ENCODE measurements around the gene PRR22.
"Not testable (repeated sequence)": the region's sequence is repeated elsewhere in the genome, so short reads cannot be mapped to it uniquely, and the experiment has no call there.

Gene PRR22

DNA sequence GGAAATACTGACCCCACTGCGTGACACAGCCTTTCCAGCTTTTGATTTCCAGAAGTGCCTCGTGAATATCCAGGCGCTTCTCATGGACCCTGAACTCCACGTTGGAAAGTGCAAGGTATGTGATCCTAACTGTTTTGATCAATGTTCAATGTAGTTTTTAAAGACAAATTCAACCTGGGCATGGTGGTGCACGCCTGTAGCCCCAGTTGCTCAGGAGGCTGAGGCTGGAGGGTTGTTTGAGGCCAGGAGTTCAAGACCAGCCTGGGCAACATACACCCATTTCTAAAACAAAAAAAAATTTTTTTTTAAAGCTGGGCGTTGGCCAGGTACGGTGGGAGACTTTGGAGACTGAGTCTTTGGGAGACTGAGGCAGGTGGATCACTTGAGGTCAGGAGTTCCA, 32.8 kb downstream of the PRR22 start:
- no peak for DNase-seq (ENCODE audit: low spot score)

DNA sequence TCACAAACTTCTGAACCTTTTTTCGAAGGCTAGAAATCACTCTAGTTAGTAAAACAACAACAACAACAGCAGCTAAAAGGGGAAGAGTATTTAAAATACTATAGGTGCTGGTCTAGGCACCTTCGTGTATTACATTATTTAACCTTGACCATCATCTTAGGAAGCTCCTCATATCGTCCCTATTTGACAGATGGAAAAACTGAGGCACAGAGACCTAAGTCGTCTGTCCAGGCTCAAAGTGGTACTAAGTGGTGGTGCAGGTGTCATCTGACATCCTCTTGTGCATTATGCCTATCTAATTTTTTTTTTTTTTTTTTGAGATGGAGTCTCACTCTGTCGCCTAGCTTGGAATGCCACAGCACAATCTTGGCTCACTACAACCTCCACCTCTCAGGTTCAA, 35.0 kb downstream of the PRR22 start:
- DNase-seq (ENCODE audit: low spot score): no peak

DNA sequence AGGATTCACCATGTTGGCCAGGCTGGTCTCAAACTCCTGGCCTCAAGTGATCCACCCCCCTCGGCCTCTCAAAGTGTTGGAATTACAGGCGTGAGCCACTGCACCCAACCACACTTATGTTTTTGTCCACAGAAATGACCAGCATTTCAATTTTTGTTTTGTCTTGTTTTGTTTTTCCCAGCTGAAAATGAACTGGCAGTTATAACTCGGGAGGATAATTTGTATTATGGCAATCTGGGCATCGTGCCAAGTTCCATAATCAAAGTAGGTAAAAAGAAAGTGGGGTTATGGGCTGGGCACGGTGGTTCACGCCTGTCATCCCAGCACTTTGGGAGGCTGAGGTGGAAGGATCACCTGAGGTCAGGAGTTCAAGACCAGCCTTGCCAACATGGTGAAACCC, 35.6 kb downstream of the PRR22 start:
- not testable (repeated sequence) for DNase-seq (ENCODE audit: low spot score)

DNA sequence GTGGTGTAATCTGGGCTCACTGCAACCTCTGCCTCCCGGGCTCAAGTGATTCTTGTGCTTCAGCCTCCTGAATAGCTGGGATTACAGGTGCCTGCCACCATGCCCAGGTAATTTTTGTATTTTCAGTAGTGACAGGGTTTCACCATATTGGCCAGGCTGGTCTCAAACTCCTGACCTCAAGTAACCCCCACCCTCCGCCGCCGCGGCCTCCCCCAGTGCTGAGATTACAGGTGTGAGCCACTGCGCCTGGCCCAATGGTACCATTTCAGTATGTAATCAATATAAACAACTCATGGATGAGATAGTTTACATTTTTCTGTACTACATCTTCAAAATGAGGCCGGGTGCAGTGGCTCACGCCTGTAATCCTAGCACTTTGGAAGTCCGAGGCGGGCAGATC, 39.5 kb downstream of the PRR22 start:
- not testable (repeated sequence) for DNase-seq (ENCODE audit: low spot score)

DNA sequence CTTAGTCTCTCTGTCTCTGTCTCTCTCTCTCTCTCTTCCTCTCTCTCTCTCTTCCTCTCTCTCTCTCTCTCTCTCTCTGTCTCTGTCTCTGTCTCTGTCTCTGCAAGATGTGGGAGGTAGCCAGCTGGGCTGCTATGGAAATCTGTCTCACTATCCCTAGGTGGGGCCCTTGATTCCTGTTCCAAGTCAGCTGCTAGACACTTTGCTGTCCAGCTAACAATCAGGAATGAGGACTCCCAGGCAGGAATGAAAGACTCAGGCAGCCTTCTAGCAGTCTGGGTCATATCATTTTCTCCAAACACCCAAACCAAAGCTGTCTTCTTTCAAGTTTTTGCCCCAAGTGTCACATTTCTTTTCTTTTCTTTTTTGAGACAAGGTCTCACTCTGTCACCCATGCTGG, 40.9 kb downstream of the PRR22 start:
- no peak for DNase-seq (ENCODE audit: low spot score)

DNA sequence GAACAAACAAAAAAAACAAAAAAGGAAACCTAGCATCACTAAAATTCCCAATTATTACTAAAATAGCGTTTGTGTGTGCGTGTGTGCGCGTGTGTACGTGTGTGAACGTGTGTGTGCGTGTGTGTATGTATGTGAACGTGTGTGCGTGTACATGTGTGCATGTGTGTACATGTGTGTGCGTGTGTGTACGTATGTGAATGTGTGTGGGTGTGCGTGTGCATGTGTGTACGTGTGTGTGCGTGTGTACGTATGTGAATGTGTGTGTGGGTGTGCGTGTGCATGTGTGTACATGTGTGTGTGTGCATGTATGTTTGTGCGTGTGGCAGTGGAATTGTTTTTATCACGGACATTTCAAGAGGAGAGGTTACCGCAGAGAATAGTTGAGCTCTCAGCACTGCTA, 42.5 kb downstream of the PRR22 start:
- DNase-seq (ENCODE audit: low spot score): no peak

DNA sequence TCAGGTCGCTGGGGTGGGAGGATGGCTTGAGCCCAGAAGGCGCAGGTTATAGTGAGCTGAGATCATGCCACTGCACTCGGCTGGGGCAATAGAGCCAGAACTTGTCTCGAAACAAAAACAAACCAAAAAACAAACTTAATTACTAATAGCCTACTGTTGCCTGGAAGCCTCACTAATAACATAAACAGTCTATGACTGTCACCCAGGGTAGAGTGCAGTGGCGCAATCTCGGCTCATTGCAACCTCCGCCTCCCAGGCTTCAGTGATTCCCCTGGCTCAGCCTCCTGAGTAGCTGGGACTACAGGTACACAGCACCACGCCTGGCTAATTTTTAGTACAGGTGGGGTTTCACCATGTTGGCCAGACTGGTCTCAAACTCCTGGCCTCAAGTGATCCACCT, 46.1 kb downstream of the PRR22 start:
- no peak for DNase-seq (ENCODE audit: low spot score)

DNA sequence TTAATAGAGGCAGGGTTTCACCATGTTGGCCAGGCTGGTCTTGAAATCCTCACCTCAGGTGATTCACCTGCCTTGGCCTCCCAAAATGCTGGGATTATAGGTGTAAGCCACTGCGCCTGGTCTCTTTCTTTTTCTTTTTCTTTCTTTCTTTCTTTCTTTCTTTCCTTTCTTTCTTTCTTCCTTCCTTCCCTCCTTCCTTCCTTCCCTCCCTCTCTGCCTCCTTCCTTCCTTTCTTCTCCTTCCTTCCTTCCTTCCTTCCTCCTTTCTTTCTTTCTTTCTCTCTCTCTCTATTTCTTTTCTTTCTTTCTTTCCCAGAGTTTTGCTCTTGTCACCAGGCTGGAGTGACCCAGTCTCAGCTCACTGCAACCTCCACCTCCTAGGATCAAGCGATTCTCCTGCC, 51.4 kb downstream of the PRR22 start:
- DNase-seq (ENCODE audit: low spot score): not testable (repeated sequence)
